Inferior parietal cortex (tissue), 1 donor: Measurements from ENCODE around the gene TLR2.

Experiments
- DNase-seq: peaks from one replicate; pipeline ENCODE4 v3.0.0-alpha.2; 2016; ENCODE audit errors: extremely low spot score

The TLR2 gene

GRCh38 chr4:153684182-153684970 is at the start of gene TLR2:
Gene TLR2 (plus strand): TSS chr4:153684280. CDS start chr4:153702908, 18,628 bp downstream.
- no peak for DNase-seq

- no peak for DNase-seq
Observed at GRCh38 chr4:153634738-153635353, 49.2 kb upstream of the TLR2 start.

- no peak for DNase-seq
Observed at GRCh38 chr4:153635846-153636245, 48.2 kb upstream of the TLR2 start.

- no peak for DNase-seq
Observed at GRCh38 chr4:153637201-153637600, 46.9 kb upstream of the TLR2 start.

GRCh38 chr4:153638011-153638410 is 46.1 kb upstream of the TLR2 start:
- no peak for DNase-seq

- no peak for DNase-seq
Observed at GRCh38 chr4:153638999-153639398, 45.1 kb upstream of the TLR2 start.

GRCh38 chr4:153639833-153640802 is 44.0 kb upstream of the TLR2 start:
- DNase-seq, result no peak

GRCh38 chr4:153641532-153641931 is 42.5 kb upstream of the TLR2 start:
- no peak for DNase-seq

GRCh38 chr4:153643406-153644383 is 40.4 kb upstream of the TLR2 start:
- DNase-seq, result peak; percentile 39

- DNase-seq, result no peak
Observed at GRCh38 chr4:153645183-153645582, 38.9 kb upstream of the TLR2 start.

- no peak for DNase-seq
Observed at GRCh38 chr4:153646261-153646660, 37.8 kb upstream of the TLR2 start.

- no peak for DNase-seq
Observed at GRCh38 chr4:153646978-153647377, 37.1 kb upstream of the TLR2 start.

GRCh38 chr4:153647975-153648374 is 36.1 kb upstream of the TLR2 start:
- no peak for DNase-seq

- DNase-seq, result no peak
Observed at GRCh38 chr4:153649572-153649991, 34.5 kb upstream of the TLR2 start.

- no peak for DNase-seq
Observed at GRCh38 chr4:153651116-153651515, 33.0 kb upstream of the TLR2 start.

GRCh38 chr4:153651587-153651986 is 32.5 kb upstream of the TLR2 start:
- no peak for DNase-seq

- no peak for DNase-seq
Observed at GRCh38 chr4:153652051-153652784, 31.9 kb upstream of the TLR2 start.

- DNase-seq, result no peak
Observed at GRCh38 chr4:153655002-153655541, 29.0 kb upstream of the TLR2 start.

GRCh38 chr4:153655928-153656327 is 28.2 kb upstream of the TLR2 start:
- DNase-seq, result no peak

GRCh38 chr4:153661215-153661822 is 22.8 kb upstream of the TLR2 start:
- DNase-seq, result no peak
